Ascending aorta (tissue), 2 donors: ENCODE results near the gene RMC1. TPM values are rescaled to one million over a fixed set of nuclear protein-coding genes. Genes with fewer than 3 reads are reported as not detected.

Source experiments
- DNase-seq, 2 donors: peaks; one replicate each; pipeline ENCODE4 v3.0.0-alpha.2; 2019; ENCODE audit warnings: low spot score in 2 of 2
- H3K27ac ChIP-seq, 2 donors: fragments of 200-600 bp; sonication (generic); one replicate each; pipeline ENCODE4 v1.5.1; 2016 to 2017; ENCODE audit warnings: mild to moderate bottlenecking in 1 of 2
- H3K27me3 ChIP-seq: fragments of 200-600 bp; sonication (generic); one replicate; pipeline ENCODE4 v1.5.1; 2017
- H3K36me3 ChIP-seq, 2 donors: fragments of 200-600 bp; sonication (generic); one replicate each; pipeline ENCODE4 v1.5.1; 2016
- H3K4me1 ChIP-seq, 2 donors: fragments of 200-600 bp; sonication (generic); one replicate each; pipeline ENCODE4 v1.5.1; 2016 to 2017; ENCODE audit warnings: mild to moderate bottlenecking in 1 of 2
- H3K4me3 ChIP-seq, 2 donors: fragments of 200-600 bp; sonication (generic); one replicate each; pipeline ENCODE4 v1.5.1; 2016 to 2017; ENCODE audit warnings: mild to moderate bottlenecking in 1 of 2
- H3K9me3 ChIP-seq, 2 donors: fragments of 200-600 bp; sonication (generic); one replicate each; pipeline ENCODE4 v1.5.1; 2016
- intact Hi-C: fragments of 100-400 bp; cut with DNase I; formaldehyde crosslinking; loops from one replicate; pipeline ENCODE4 v1.15.1; 2023
- total RNA-seq: library from RNA; depleted of rRNA; stranded (reverse); fragments of >200 nt; gene quantifications from one replicate; pipeline ENCODE4 v1.1.0, GENCODE V29; 2016
- TF ChIP-seq, protein P1 (sequence below), 3 experiments: fragments of 200-600 bp in 2 of 3; fragments of 450-650 bp in 1 of 3; sonication (generic) in 2 of 3; IDR thresholded peaks; one replicate each; pipeline ENCODE4 v1.5.1; 2016 to 2019; ENCODE audit warnings: antibody characterized with exemption in 3 of 3, mild to moderate bottlenecking in 1 of 3, moderate library complexity in 1 of 3

Gene RMC1
- total RNA-seq, 1 donor from 2014 or later, result 20.1 TPM

DNA sequence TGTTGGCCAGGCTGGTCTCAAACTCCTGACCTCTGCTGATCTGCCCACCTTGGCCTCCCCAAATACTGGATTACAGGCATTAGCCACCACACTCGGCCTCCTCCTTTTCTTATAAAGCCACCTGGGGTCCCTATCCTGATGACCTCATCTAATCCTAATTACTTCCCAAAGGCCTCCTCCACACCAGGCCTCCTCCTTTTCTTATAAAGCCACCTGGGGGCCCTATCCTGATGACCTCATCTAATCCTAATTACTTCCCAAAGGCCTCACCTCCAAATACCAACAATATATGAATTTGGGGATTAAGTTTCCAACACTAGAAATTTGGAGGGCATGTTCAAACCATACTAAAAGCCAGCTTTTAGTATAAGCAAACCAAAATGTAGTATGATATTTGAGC lies 9.7 kb upstream of the RMC1 start:
- DNase-seq, result no peak
- intact Hi-C loops, result no loop called here
- Histone ChIP-seq H3K9me3 (no peaks in the 10 kb centered on the region), H3K36me3 (no peaks in the 10 kb centered on the region), H3K27me3 (no peaks in the 10 kb centered on the region), H3K27ac (no peak overlapping the region), H3K4me3 (no peak overlapping the region), H3K4me1 (peaks cover 0 to 9% of the 10 kb centered on the region in 2 donors)
- TF ChIP-seq, protein P1, sequence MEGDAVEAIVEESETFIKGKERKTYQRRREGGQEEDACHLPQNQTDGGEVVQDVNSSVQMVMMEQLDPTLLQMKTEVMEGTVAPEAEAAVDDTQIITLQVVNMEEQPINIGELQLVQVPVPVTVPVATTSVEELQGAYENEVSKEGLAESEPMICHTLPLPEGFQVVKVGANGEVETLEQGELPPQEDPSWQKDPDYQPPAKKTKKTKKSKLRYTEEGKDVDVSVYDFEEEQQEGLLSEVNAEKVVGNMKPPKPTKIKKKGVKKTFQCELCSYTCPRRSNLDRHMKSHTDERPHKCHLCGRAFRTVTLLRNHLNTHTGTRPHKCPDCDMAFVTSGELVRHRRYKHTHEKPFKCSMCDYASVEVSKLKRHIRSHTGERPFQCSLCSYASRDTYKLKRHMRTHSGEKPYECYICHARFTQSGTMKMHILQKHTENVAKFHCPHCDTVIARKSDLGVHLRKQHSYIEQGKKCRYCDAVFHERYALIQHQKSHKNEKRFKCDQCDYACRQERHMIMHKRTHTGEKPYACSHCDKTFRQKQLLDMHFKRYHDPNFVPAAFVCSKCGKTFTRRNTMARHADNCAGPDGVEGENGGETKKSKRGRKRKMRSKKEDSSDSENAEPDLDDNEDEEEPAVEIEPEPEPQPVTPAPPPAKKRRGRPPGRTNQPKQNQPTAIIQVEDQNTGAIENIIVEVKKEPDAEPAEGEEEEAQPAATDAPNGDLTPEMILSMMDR (IDR thresholded peaks at IDR 0.05), result no peak

GRCh38 chr18:23494992-23495391 lies 8.3 kb upstream of the RMC1 start:
- Histone ChIP-seq H3K4me1 (peaks cover 0 to 9% of the 10 kb centered on the region in 2 donors), H3K36me3 (no peaks in the 10 kb centered on the region), H3K27me3 (no peaks in the 10 kb centered on the region), H3K4me3 (no peak overlapping the region), H3K27ac (no peak overlapping the region), H3K9me3 (no peaks in the 10 kb centered on the region)
- intact Hi-C loops, result no loop called here
- TF ChIP-seq, protein P1 (IDR thresholded peaks at IDR 0.05), result no peak
- no peak for DNase-seq

DNA sequence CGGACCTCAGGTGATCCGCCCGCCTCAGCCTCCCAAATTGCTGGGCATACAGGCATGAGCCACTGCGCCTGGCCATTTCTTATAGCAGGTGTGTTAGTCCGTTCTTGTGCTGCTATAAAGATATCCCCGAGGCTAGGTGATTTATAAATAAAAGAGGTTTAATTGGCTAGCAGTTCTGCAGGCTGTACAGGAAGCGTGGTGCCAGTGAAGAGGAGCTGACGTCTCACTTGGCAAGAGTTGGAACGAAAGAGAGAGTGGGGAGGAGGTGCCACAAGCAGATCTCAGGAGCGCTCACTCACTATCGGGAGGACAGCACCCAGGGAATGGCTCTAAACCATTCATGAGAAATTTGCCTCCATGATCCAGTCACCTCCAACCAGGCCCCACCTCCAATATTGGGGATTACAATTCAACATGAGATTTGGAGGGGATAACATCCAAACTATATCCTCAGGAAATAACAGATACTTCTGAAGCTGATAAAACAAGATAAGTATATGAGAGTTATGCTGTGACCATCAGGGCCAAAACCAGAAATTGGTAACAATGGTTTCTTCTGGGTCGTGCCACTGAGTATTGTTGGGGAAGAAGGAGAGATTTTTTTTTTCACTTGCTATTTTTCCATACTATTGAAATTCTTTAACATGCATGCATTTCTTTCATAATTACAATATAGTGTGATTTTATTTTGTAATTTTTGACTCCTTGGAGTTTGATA lies 7.4 kb upstream of the RMC1 start:
- no peaks in the 10 kb centered on the region for H3K27me3 ChIP-seq
- H3K27ac ChIP-seq, result no peak overlapping the region
- TF ChIP-seq, protein P1 (IDR thresholded peaks at IDR 0.05), result no peak
- DNase-seq, result no peak
- H3K9me3 ChIP-seq, result no peaks in the 10 kb centered on the region
- intact Hi-C loops, result no loop called here
- peaks cover 0 to 9% of the 10 kb centered on the region in 2 donors for H3K4me1 ChIP-seq
- no peak overlapping the region for H3K4me3 ChIP-seq
- no peaks in the 10 kb centered on the region for H3K36me3 ChIP-seq

- TF ChIP-seq, protein P1 (IDR thresholded peaks at IDR 0.05), result no peak
- H3K9me3 ChIP-seq, result no peaks in the 10 kb centered on the region
- no peak for DNase-seq
- no peak overlapping the region for H3K4me3 ChIP-seq
- H3K36me3 ChIP-seq, result no peaks in the 10 kb centered on the region
- intact Hi-C loops, result no loop called here
- H3K27ac ChIP-seq, result no peak overlapping the region
- peaks cover 0 to 12% of the 10 kb centered on the region in 2 donors for H3K4me1 ChIP-seq
- H3K27me3 ChIP-seq, result no peaks in the 10 kb centered on the region
Measured at GRCh38 chr18:23498117-23498516, 5.2 kb upstream of the RMC1 start.

DNA sequence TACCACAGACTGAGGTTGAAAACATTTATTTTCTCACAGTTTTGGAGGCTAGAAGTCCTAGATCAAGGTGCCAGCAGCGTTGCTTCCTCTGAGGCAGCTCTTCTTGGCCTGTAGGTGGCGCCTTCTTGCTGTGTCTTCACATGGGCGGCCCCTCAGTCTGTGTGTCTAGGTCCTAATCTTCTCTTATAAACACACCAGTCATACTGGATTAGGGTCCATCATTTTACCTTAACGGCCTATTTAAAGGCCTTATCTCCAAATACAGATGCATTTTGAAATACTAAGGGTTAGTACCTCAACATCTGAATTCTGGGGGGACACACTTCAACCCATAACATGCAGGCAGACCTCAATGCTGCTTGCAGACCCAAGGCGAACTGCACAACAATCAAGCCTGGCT lies 4.4 kb upstream of the RMC1 start:
- H3K9me3 ChIP-seq, result no peaks in the 10 kb centered on the region
- no peaks in the 10 kb centered on the region for H3K27me3 ChIP-seq
- intact Hi-C loops, result no loop called here
- no peak overlapping the region for H3K4me3 ChIP-seq
- no peaks in the 10 kb centered on the region for H3K36me3 ChIP-seq
- H3K4me1 ChIP-seq, result peaks cover 0 to 12% of the 10 kb centered on the region in 2 donors
- TF ChIP-seq, protein P1 (IDR thresholded peaks at IDR 0.05), result peak; percentile 40 to 64 (median 59)
- DNase-seq, result peak in 1 of 2 donors; percentile 81
- peak overlapping the region in 1 of 2 donors; percentile 56 for H3K27ac ChIP-seq
